ENCODE measurements around the gene INPP4B.

The INPP4B gene

DNA sequence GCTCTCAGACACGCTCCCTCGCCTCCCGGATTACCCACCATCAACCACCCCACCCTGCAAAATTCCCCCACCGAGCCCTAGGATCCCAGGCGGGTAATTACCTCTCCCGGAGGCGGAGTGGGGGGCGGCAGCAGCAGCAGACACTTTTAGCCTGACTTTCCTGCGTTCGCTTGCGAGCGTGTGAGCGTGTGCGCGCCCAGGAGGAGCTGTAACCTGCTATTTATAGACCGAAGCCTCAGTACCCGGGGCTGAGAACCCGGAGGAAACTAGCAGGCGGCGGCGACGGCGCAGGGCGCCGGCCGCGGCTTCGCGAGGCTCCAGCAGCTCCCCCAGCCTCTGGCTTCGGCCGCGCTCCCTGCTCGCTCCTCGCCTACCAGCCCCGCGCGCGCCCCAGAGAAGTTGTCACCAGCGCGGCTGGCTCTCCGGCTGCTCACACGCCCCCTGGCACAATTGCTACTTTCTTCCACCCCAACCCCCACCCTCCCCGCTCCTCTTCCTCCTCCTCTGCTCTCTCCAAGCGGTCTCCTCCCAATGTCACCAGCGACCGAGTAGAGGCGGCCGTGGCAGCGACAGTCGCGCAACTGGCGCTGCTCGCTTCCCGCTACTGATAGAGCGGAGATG is at the start of gene INPP4B:
Gene INPP4B (minus strand): TSS at position 194 of the 621 bp plus-strand sequence.
- no peak for DNase-seq (ENCODE audit: low read depth)
- TF ChIP-seq, protein P1, sequence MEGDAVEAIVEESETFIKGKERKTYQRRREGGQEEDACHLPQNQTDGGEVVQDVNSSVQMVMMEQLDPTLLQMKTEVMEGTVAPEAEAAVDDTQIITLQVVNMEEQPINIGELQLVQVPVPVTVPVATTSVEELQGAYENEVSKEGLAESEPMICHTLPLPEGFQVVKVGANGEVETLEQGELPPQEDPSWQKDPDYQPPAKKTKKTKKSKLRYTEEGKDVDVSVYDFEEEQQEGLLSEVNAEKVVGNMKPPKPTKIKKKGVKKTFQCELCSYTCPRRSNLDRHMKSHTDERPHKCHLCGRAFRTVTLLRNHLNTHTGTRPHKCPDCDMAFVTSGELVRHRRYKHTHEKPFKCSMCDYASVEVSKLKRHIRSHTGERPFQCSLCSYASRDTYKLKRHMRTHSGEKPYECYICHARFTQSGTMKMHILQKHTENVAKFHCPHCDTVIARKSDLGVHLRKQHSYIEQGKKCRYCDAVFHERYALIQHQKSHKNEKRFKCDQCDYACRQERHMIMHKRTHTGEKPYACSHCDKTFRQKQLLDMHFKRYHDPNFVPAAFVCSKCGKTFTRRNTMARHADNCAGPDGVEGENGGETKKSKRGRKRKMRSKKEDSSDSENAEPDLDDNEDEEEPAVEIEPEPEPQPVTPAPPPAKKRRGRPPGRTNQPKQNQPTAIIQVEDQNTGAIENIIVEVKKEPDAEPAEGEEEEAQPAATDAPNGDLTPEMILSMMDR (IDR thresholded peaks at IDR 0.05; ENCODE audit: low read depth, low read length), result no peak
- TF ChIP-seq, protein P2, sequence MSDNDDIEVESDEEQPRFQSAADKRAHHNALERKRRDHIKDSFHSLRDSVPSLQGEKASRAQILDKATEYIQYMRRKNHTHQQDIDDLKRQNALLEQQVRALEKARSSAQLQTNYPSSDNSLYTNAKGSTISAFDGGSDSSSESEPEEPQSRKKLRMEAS (IDR thresholded peaks at IDR 0.05; ENCODE audit: low read depth, low read length), result no peak
- TF ChIP-seq MYC (IDR thresholded peaks at IDR 0.05; ENCODE audit: low read depth, low read length) (no peak), POLR2A (IDR thresholded peaks at IDR 0.05; ENCODE audit: extremely low read depth, insufficient read length) (no peak)

DNA sequence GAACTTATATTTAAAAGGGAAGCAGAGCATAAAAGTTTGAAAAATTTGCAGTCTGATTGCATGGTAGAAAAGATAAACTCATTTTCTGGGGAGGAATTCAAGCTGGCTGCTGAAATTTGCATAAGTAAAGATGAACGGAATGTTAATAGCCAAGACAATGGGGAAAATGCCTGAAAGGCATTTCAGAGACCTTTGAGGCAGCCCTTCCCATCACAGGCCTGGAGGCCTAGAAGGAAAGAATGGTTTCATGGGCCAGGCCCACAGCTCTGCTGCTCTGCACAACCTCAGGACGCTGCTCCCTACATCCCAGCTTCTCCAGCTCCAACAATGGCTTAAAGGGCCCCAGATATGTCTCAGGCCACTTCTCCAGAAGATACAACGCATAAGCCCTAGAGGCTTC is 46.9 kb upstream of the INPP4B start:
- TF ChIP-seq MYC (IDR thresholded peaks at IDR 0.05; ENCODE audit: low read depth, low read length) (no peak), POLR2A (IDR thresholded peaks at IDR 0.05; ENCODE audit: extremely low read depth, insufficient read length) (no peak)
- TF ChIP-seq, protein P2 (IDR thresholded peaks at IDR 0.05; ENCODE audit: low read depth, low read length), result no peak
- TF ChIP-seq, protein P1 (IDR thresholded peaks at IDR 0.05; ENCODE audit: low read depth, low read length), result no peak
- H3K4me3 ChIP-seq (ENCODE audit: low read depth, low read length), result no peak overlapping the region
- DNase-seq (ENCODE audit: low read depth), result no peak

More for the DNA sequence above, at the start of gene INPP4B:
- no peak within 1 kb of the TSS for H3K4me3 ChIP-seq (ENCODE audit: low read depth, low read length)

DNA sequence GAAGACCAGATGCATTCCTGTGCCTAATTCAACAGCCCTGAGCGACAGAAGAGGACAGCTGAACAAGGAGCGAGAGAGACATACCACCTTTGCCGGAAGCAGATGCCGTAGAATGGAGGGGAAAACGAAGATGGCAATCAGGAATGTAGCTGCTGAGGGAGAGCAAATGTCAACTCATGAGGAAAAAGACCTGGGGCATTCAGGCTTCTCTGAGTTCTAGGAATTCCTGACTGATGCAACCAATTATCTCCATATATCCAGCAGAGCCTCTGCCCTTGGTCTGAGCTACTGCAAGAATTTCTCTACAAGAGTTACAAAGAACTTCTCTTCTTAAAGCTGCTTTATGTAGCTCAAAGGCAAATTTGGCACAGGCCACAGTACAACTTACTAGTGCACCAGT is 40.5 kb upstream of the INPP4B start:
- H3K4me3 ChIP-seq (ENCODE audit: low read depth, low read length), result no peak overlapping the region
- TF ChIP-seq MYC (IDR thresholded peaks at IDR 0.05; ENCODE audit: low read depth, low read length) (no peak), POLR2A (IDR thresholded peaks at IDR 0.05; ENCODE audit: extremely low read depth, insufficient read length) (no peak)
- TF ChIP-seq, protein P2 (IDR thresholded peaks at IDR 0.05; ENCODE audit: low read depth, low read length), result no peak
- TF ChIP-seq, protein P1 (IDR thresholded peaks at IDR 0.05; ENCODE audit: low read depth, low read length), result no peak
- no peak for DNase-seq (ENCODE audit: low read depth)

DNA sequence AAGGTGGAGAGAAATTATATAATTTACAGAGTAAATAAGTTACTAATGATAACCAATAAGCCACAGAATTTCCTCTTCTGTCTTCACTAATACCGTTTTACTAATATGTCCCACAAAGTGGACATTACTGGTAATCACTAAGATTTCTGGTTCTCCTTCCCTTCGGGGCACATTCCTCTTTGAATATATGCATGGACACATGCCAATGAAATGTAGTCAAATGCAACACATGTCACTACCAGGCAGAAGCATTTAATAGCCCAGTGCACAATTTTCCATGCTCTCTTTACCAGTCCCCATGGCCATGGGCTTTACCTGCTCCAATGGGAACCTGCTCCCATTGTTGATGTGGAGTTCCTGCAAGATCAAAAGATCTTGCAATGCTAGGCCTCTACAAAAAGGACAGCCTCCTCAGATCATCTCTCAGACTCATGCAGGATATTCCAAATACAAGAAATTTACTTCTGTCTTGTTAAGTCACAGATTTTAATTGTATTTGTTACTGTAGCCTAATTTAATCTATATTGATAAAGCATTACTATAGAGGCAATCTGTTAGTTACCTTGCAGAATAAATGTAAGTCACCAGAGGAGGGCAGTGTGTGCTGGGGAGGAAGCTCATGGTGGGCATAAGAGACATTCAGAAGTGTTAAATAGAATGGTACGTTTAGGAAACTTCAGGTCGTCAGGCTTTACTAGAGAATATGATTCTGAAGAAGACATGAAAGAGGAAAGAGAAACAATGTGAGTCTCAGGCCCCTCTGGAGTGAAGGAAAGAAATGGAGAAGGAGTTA is 37.1 kb upstream of the INPP4B start:
- DNase-seq (ENCODE audit: low read depth), result peak; percentile 20
- TF ChIP-seq MYC (IDR thresholded peaks at IDR 0.05; ENCODE audit: low read depth, low read length) (no peak), POLR2A (IDR thresholded peaks at IDR 0.05; ENCODE audit: extremely low read depth, insufficient read length) (no peak)
- TF ChIP-seq, protein P1 (IDR thresholded peaks at IDR 0.05; ENCODE audit: low read depth, low read length), result no peak
- TF ChIP-seq, protein P2 (IDR thresholded peaks at IDR 0.05; ENCODE audit: low read depth, low read length), result no peak
- H3K4me3 ChIP-seq (ENCODE audit: low read depth, low read length), result no peak overlapping the region

DNA sequence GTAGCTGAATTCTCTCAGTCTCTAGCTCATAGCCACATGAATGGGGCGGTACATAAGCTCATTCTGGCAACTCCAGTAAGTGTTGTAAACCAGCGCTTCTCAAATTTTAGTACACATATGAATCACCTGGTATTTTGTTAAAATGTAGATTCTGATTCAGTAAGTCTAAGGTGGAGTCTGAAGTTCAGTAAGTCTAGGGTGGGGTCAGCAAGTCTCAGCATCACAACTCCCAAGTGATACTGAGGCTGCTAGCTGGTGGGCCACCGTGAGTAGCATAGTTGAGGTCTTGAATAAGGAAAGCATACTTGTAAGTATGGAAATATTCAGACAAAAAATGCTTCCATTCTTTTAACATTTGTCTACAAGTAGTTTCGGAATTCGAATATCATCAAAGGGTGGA is 36.1 kb upstream of the INPP4B start:
- no peak for TF ChIP-seq MYC (IDR thresholded peaks at IDR 0.05; ENCODE audit: low read depth, low read length)
- TF ChIP-seq, protein P2 (IDR thresholded peaks at IDR 0.05; ENCODE audit: low read depth, low read length), result no peak
- TF ChIP-seq POLR2A (IDR thresholded peaks at IDR 0.05; ENCODE audit: extremely low read depth, insufficient read length), result no peak
- TF ChIP-seq, protein P1 (IDR thresholded peaks at IDR 0.05; ENCODE audit: low read depth, low read length), result no peak
- DNase-seq (ENCODE audit: low read depth), result no peak

More for the DNA sequence above, 36.1 kb upstream of the INPP4B start:
- H3K4me3 ChIP-seq (ENCODE audit: low read depth, low read length), result no peak overlapping the region

All from NB4 (cell line).